PFSK-1 (cell line): ENCODE data around the gene TMA7B. TPM values are rescaled to one million over a fixed set of nuclear protein-coding genes. Genes with fewer than 3 reads are reported as not detected.

ENCODE experiments used
- FOXP2 ChIP-seq: optimal IDR thresholded peaks from 2 replicates; pipeline ENCODE3; 2011; ENCODE audit warnings: borderline replicate concordance, control low read depth, inconsistent platforms; ENCODE audit not compliant: insufficient read depth; ENCODE audit errors: extremely low read length, extremely low read depth
- POLR2AphosphoS5 ChIP-seq: IDR thresholded peaks from 2 replicates; pipeline ENCODE4 v1.6.1; 2012; ENCODE audit warnings: low read depth, mild to moderate bottlenecking, control low read depth, low read length, moderate library complexity
- REST ChIP-seq, 2 experiments: IDR thresholded peaks; 2 replicates each; pipeline versions ENCODE4 v1.6.1 to v1.8.0; 2011 to 2012; ENCODE audit warnings: low read depth in 2 of 2, low read length in 2 of 2, control low read depth in 1 of 2, inconsistent platforms in 1 of 2, mild to moderate bottlenecking in 1 of 2, moderate library complexity in 1 of 2; ENCODE audit not compliant: insufficient read depth in 1 of 2
- SIN3A ChIP-seq: IDR thresholded peaks from 2 replicates; pipeline ENCODE4 v1.6.1; 2012; ENCODE audit warnings: mild to moderate bottlenecking, low read length, moderate library complexity, borderline replicate concordance; ENCODE audit not compliant: insufficient read depth
- TAF1 ChIP-seq: IDR thresholded peaks from 2 replicates; pipeline ENCODE4 v1.6.1; 2012; ENCODE audit warnings: low read length, control low read depth, borderline replicate concordance; ENCODE audit not compliant: insufficient read depth
- polyA plus RNA-seq: library from polyadenylated mRNA; unstranded; fragments of >200 nt; gene quantifications from one replicate; pipeline ENCODE4 v1.2.1, GENCODE V29; 2012; ENCODE audit warnings: low read depth, missing spikeins; ENCODE audit not compliant: insufficient read length

The TMA7B gene
- polyA plus RNA-seq = not detected

- TF ChIP-seq FOXP2 = no peak
- no peak for TF ChIP-seq SIN3A
- TF ChIP-seq TAF1 = no peak
- no peak for TF ChIP-seq POLR2AphosphoS5
- TF ChIP-seq REST (IDR thresholded peaks at IDR 0.05; ENCODE audit: insufficient read depth in 1 of 2, low read depth in 2 of 2, low read length in 2 of 2) = no peak
Observed at GRCh38 chr22:39959640-39960447, at the start of gene TMA7B. TSS of gene TMA7B (plus strand) at chr22:39960397. CDS start at chr22:39964375, 3,978 bp downstream.

DNA sequence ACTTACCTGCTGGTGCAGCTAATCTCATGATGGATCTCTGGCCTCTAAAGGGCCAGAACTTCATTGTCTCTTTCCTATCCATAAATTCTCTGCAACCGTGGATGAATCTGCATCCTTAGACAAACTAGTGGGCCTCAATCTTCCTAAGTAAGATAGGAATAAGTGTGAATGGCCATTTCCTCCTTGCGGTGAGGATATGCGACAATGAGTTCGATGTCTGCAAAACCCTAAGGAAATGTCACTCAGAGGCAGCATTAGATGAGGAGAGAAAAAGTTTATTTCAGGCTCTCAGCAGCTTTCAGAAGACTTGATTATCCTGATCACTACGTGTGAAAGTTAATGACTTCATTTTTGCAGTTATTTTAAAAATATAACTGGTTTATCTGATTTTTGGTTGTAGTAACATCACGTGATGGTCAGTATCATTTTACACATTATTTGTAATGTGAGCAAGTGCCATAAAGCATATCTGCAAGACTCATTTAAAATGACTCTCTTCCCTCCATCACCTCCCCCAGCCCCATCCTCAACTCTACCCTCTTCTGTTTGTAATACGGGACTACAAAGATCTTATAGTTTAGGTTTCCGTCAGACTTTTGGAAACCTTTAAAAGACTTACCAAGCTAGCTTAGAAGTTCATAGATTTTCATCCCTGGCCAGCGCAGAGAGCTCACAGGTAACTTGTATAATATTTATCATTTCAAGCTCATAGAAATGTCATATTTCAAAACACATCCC is 49.2 kb upstream of the TMA7B start:
- TF ChIP-seq TAF1 (no peak), POLR2AphosphoS5 (no peak), FOXP2 (no peak), REST (IDR thresholded peaks at IDR 0.05; ENCODE audit: insufficient read depth in 1 of 2, low read depth in 2 of 2, low read length in 2 of 2) (no peak), SIN3A (no peak)

DNA sequence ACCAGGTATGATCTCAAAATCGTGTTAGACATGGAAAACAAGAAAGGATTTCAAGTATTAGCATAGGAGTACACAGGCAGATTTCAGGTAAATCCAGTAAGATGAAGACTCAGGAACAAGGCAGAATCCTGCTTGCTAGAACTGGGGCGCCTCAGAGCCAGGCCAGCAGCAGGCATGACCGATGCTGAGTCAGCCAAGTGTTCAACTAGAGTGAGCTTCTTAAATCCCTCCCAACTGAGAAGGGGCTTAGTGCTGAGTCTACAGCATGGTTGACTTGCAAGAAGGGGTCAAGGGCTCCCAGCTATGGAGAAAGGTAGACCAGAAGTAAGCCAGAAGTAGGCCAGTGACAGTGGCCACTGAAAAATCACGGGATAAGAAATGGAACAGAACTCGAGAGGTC is 46.9 kb upstream of the TMA7B start:
- TF ChIP-seq TAF1 (no peak), FOXP2 (no peak), REST (IDR thresholded peaks at IDR 0.05; ENCODE audit: insufficient read depth in 1 of 2, low read depth in 2 of 2, low read length in 2 of 2) (no peak), SIN3A (no peak), POLR2AphosphoS5 (no peak)

- no peak for TF ChIP-seq REST (IDR thresholded peaks at IDR 0.05; ENCODE audit: insufficient read depth in 1 of 2, low read depth in 2 of 2, low read length in 2 of 2)
- TF ChIP-seq POLR2AphosphoS5 = no peak
- TF ChIP-seq FOXP2 = no peak
- no peak for TF ChIP-seq TAF1
- no peak for TF ChIP-seq SIN3A
Observed at GRCh38 chr22:39913886-39914285, 46.3 kb upstream of the TMA7B start.
